ENCODE results near the gene TERB1. TPM values are rescaled to one million over a fixed set of nuclear protein-coding genes. Genes with fewer than 3 reads are reported as not detected.

TERB1 gene
- total RNA-seq, 1 donor from 2014 or later, result not detected

GRCh38 chr16:66846831-66847230 is 45.4 kb upstream of the TERB1 start:
- H3K9me3 Mint-ChIP-seq, result no peaks in the 10 kb centered on the region
- no peak overlapping the region for H3K9ac ChIP-seq
- H3K4me3 ChIP-seq, result no peak overlapping the region
- H3F3A ChIP-seq (ENCODE audit: low read depth), result no peaks in the 10 kb centered on the region
- no peak overlapping the region for H3K27ac Mint-ChIP-seq
- H3K9me3 ChIP-seq (ENCODE audit: low read depth), result no peaks in the 10 kb centered on the region
- TF ChIP-seq EZH2 (IDR thresholded peaks at IDR 0.05) (no peak), EZH2phosphoT487 (IDR thresholded peaks at IDR 0.05) (no peak), CTCF (IDR thresholded peaks at IDR 0.05) (no peak)
- H3K27me3 Mint-ChIP-seq (ENCODE audit: insufficient read depth, low read depth), result peaks cover 46% of the 10 kb centered on the region
- no peak overlapping the region for H3K27ac ChIP-seq
- no peaks in the 10 kb centered on the region for H3K36me3 ChIP-seq
- no peak overlapping the region for H3K4me2 ChIP-seq
- H3K4me1 ChIP-seq, result peaks cover 7% of the 10 kb centered on the region
- no peaks in the 10 kb centered on the region for H3K36me3 Mint-ChIP-seq
- H3K79me2 ChIP-seq (ENCODE audit: low read depth), result no peaks in the 10 kb centered on the region
- H3K27me3 ChIP-seq, result peaks cover 66% of the 10 kb centered on the region
- peaks cover 5% of the 10 kb centered on the region for H3K4me1 Mint-ChIP-seq
- no peak for DNase-seq (ENCODE audit: low spot score)
- no peaks in the 10 kb centered on the region for H4K20me1 ChIP-seq (ENCODE audit: low read depth)
- H2AFZ ChIP-seq (replicated peaks), result no peak overlapping the region
- no peak overlapping the region for H3K4me3 Mint-ChIP-seq

GRCh38 chr16:66846266-66846665 is 44.9 kb upstream of the TERB1 start:
- Histone ChIP-seq H3K79me2 (ENCODE audit: low read depth) (no peaks in the 10 kb centered on the region), H4K20me1 (ENCODE audit: low read depth) (no peaks in the 10 kb centered on the region), H3K4me2 (no peak overlapping the region), H3K4me3 (no peak overlapping the region), H3K4me1 (peaks cover 7% of the 10 kb centered on the region), H3K27me3 (peaks cover 72% of the 10 kb centered on the region), H3F3A (ENCODE audit: low read depth) (no peaks in the 10 kb centered on the region), H3K27ac (no peak overlapping the region), H2AFZ (replicated peaks) (no peak overlapping the region), H3K9me3 (ENCODE audit: low read depth) (no peaks in the 10 kb centered on the region), H3K9ac (no peak overlapping the region), H3K36me3 (no peaks in the 10 kb centered on the region)
- Mint-ChIP-seq H3K4me1 (peaks cover 5% of the 10 kb centered on the region), H3K9me3 (no peaks in the 10 kb centered on the region), H3K27ac (no peak overlapping the region), H3K36me3 (no peaks in the 10 kb centered on the region), H3K27me3 (ENCODE audit: insufficient read depth, low read depth) (peaks cover 48% of the 10 kb centered on the region), H3K4me3 (peak overlapping the region; percentile 33)
- DNase-seq (ENCODE audit: low spot score), result no peak
- TF ChIP-seq CTCF (IDR thresholded peaks at IDR 0.05) (no peak), EZH2phosphoT487 (IDR thresholded peaks at IDR 0.05) (no peak), EZH2 (IDR thresholded peaks at IDR 0.05) (no peak)

GRCh38 chr16:66845791-66846221 is 44.4 kb upstream of the TERB1 start:
- Mint-ChIP-seq H3K9me3 (no peaks in the 10 kb centered on the region), H3K27me3 (ENCODE audit: insufficient read depth, low read depth) (peaks cover 51% of the 10 kb centered on the region), H3K27ac (no peak overlapping the region), H3K36me3 (no peaks in the 10 kb centered on the region), H3K4me3 (peak overlapping the region; percentile 33), H3K4me1 (peaks cover 5% of the 10 kb centered on the region)
- H3F3A ChIP-seq (ENCODE audit: low read depth), result no peaks in the 10 kb centered on the region
- no peak overlapping the region for H2AFZ ChIP-seq (replicated peaks)
- H3K27ac ChIP-seq, result no peak overlapping the region
- no peak for TF ChIP-seq CTCF (IDR thresholded peaks at IDR 0.05)
- TF ChIP-seq EZH2 (IDR thresholded peaks at IDR 0.05), result no peak
- no peak overlapping the region for H3K4me2 ChIP-seq
- DNase-seq (ENCODE audit: low spot score), result no peak
- no peaks in the 10 kb centered on the region for H3K79me2 ChIP-seq (ENCODE audit: low read depth)
- H3K4me3 ChIP-seq, result no peak overlapping the region
- H3K4me1 ChIP-seq, result peaks cover 7% of the 10 kb centered on the region
- H3K9me3 ChIP-seq (ENCODE audit: low read depth), result no peaks in the 10 kb centered on the region
- H3K9ac ChIP-seq, result no peak overlapping the region
- H3K27me3 ChIP-seq, result peaks cover 76% of the 10 kb centered on the region
- H4K20me1 ChIP-seq (ENCODE audit: low read depth), result no peaks in the 10 kb centered on the region
- H3K36me3 ChIP-seq, result no peaks in the 10 kb centered on the region
